ENCODE data around the gene ZSCAN10.
"Not testable (repeated sequence)": the region's sequence is repeated elsewhere in the genome, so short reads cannot be mapped to it uniquely, and the experiment has no call there.

ZSCAN10 gene

GRCh38 chr16:3140603-3141427 is 41.7 kb upstream of the ZSCAN10 start:
- TF ChIP-seq ZFX (IDR thresholded peaks at IDR 0.05; ENCODE audit: borderline replicate concordance): no peak
- no peak for TF ChIP-seq CTCF (IDR thresholded peaks at IDR 0.05)
- no peak overlapping the region for H3K27ac ChIP-seq

GRCh38 chr16:3139561-3139960 is 40.5 kb upstream of the ZSCAN10 start:
- H3K27ac ChIP-seq: not testable (repeated sequence)

- H3K27ac ChIP-seq: no peak overlapping the region
These were observed 39.8 kb upstream of the ZSCAN10 start for GRCh38 chr16:3138823-3139426.

GRCh38 chr16:3138342-3138741 is 39.2 kb upstream of the ZSCAN10 start:
- H3K27ac ChIP-seq: no peak overlapping the region
- no peak for TF ChIP-seq CTCF (IDR thresholded peaks at IDR 0.05)
- TF ChIP-seq ZFX (IDR thresholded peaks at IDR 0.05; ENCODE audit: borderline replicate concordance): no peak

More at GRCh38 chr16:3138823-3139426, 39.8 kb upstream of the ZSCAN10 start:
- TF ChIP-seq CTCF (IDR thresholded peaks at IDR 0.05) (no peak), ZFX (IDR thresholded peaks at IDR 0.05; ENCODE audit: borderline replicate concordance) (no peak)

GRCh38 chr16:3137267-3137666 is 38.2 kb upstream of the ZSCAN10 start:
- TF ChIP-seq CTCF (IDR thresholded peaks at IDR 0.05) (no peak), ZFX (IDR thresholded peaks at IDR 0.05; ENCODE audit: borderline replicate concordance) (no peak)

GRCh38 chr16:3135126-3135715 is 36.1 kb upstream of the ZSCAN10 start:
- peak overlapping the region; percentile 85 for H3K27ac ChIP-seq
- no peak for TF ChIP-seq ZFX (IDR thresholded peaks at IDR 0.05; ENCODE audit: borderline replicate concordance)
- no peak for TF ChIP-seq CTCF (IDR thresholded peaks at IDR 0.05)

More at GRCh38 chr16:3137267-3137666, 38.2 kb upstream of the ZSCAN10 start:
- no peak overlapping the region for H3K27ac ChIP-seq

GRCh38 chr16:3134338-3135125 is 35.4 kb upstream of the ZSCAN10 start, which contains the start of gene ZNF213:
TSS of gene ZNF213 (plus strand) at chr16:3135029. CDS start at chr16:3137281, 2,252 bp downstream.
- TF ChIP-seq CTCF (IDR thresholded peaks at IDR 0.05) (no peak), ZFX (IDR thresholded peaks at IDR 0.05; ENCODE audit: borderline replicate concordance) (no peak)

More at GRCh38 chr16:3134338-3135125, 35.4 kb upstream of the ZSCAN10 start, which contains the start of gene ZNF213:
- peak within 1 kb of the TSS; percentile 85 for H3K27ac ChIP-seq

Measured in 22Rv1 (cell line).